Measurements from ENCODE around the gene MC2R.

- TF ChIP-seq CTCF (conservative IDR thresholded peaks at IDR 0.05) (no peak), ZFX (IDR thresholded peaks at IDR 0.05) (no peak)
These were observed 4.3 kb downstream of the MC2R start for GRCh38 chr18:13910986-13911385.
